GM18520 (cell line): ENCODE data around the gene ZCCHC24.

Source experiments
- ATAC-seq: cut with Tn5 transposase; IDR thresholded peaks from one replicate; pipeline ENCODE4 v1.9.1; 2021; ENCODE audit not compliant: unreplicated experiment

The ZCCHC24 gene

GRCh38 chr10:79385804-79386531, 59.5 kb downstream of the ZCCHC24 start:
- ATAC-seq, result no peak

DNA sequence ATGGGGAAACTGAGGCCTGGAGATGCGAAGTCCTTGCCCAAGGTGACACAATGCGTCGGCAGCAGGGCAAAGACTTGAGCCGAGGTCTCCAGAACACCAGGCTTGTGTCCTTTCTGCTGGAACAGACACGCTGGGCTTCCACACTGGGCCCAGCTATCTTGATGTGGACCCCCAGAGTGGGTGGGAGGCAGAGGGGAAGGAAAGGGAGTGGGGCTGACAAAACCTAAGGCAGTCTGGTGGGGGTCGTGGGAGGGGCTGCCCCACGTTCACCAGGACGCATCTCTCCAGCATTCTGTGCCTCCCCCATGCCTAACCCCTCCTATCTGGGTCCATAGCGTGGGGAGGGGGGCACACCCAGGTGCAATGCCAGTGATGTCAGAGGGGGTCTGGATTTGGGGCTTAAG, 60.0 kb downstream of the ZCCHC24 start:
- ATAC-seq, result no peak

GRCh38 chr10:79384773-79385391, 60.5 kb downstream of the ZCCHC24 start:
- no peak for ATAC-seq

DNA sequence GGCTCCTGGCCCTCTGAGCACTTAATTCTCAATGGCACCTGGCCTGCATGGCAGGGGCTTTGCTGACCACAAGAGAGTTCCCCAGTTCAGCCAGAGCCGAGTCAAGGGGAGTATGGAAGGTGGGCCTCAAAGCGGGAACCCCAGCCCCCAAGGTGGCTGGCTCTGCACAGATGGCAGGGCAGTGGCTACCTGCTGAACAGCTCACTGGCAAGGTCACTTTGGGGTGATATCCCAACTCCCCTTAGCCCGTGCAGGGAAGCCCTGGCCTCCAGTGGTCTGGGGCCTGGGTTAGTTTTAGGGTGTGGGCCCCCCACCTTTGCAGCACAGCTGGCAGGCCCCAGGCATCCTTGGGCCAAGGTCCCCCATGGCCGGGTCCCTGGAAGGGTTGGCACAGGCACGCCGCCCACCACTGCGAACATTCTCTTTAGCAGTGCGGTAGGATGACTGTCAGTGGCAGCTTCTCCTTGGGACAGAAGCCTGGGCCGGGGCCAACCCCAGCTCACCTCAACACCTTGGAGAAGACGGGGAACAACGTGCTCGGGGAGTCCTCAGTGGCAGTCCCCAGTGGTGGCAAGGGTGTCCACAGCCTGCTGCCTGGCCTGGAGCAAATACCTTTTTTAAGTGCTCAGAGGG, 61.3 kb downstream of the ZCCHC24 start:
- no peak for ATAC-seq

- ATAC-seq, result no peak
Observed at GRCh38 chr10:79382491-79382941, 62.9 kb downstream of the ZCCHC24 start.

DNA sequence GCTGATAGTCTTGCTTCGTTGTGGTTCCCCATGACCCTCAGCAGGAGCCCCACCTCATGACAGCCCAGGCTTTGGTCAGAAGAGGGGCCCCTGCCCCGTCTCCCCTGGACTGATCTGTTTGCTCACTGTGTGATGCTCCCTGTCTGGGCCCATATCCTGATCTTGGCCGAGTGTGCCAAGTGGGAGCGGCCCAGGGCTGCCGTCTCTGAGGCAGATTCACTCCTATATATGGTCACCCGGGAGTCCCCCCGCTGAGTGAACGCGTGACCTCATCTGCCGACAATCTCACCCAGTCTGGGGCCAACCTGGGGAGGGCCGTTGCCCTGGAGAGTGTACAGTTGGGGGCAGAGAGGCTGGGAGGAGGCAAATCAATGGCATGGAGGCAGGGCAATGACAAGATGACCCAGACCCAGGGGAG, 63.6 kb downstream of the ZCCHC24 start:
- ATAC-seq, result no peak

GRCh38 chr10:79380946-79381721, 64.3 kb downstream of the ZCCHC24 start:
- ATAC-seq, result no peak

GRCh38 chr10:79380125-79380945, 65.1 kb downstream of the ZCCHC24 start:
- no peak for ATAC-seq

GRCh38 chr10:79379512-79380124, 65.8 kb downstream of the ZCCHC24 start:
- ATAC-seq, result no peak

- no peak for ATAC-seq
Observed at GRCh38 chr10:79378647-79379511, 66.5 kb downstream of the ZCCHC24 start.

DNA sequence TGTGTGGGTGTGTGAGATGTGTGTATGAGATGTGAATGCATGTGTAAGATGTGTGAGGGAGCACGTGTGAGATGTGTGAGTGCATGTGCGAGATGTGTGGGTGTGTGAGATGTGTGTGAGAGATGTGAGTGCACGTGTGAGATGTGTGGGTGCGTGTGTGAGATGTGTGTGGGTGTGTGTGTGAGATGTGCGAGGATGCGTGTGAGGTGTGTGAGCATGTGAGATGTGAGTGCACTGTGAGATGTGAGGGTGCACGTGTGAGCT, 67.1 kb downstream of the ZCCHC24 start:
- no peak for ATAC-seq

DNA sequence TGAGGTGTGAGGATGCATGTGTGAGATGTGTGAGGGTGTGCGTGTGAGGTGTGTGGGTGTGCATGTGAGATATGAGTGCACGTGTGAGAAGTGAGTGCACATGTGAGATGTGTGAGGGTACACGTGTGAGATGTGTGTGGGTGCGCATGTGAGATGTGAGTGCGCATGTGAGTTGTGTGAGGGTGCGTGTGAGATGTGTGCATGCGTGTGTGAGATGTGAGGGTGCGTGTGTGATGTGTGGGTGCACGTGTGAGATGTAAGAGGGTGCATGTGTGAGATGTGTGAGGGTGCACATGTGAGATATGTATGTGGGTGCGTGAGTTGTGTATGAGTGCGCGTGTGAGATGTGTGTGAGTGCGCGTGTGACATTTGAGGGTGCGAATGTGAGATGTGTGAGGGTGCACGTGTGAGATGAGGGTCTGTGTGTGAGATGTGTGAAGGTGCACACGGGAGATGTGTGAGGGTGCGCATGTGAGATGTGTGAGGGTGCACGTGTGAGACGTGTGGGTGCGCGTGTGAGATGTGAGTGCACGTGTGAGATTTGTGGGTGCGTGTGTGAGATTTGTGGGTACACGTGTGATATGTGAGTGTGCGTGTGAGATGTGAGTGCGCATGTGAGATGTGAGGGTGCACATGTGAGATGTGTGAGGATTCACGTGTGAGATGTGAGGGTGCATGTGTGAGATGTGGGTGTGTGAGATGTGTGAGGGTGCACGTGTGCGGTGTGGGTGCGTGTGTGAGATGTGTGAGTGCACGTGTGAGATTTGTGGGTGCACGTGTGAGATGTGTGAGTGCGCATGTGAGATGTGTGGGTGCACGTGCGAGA, 67.7 kb downstream of the ZCCHC24 start:
- no peak for ATAC-seq

GRCh38 chr10:79376751-79377556, 68.5 kb downstream of the ZCCHC24 start:
- no peak for ATAC-seq

DNA sequence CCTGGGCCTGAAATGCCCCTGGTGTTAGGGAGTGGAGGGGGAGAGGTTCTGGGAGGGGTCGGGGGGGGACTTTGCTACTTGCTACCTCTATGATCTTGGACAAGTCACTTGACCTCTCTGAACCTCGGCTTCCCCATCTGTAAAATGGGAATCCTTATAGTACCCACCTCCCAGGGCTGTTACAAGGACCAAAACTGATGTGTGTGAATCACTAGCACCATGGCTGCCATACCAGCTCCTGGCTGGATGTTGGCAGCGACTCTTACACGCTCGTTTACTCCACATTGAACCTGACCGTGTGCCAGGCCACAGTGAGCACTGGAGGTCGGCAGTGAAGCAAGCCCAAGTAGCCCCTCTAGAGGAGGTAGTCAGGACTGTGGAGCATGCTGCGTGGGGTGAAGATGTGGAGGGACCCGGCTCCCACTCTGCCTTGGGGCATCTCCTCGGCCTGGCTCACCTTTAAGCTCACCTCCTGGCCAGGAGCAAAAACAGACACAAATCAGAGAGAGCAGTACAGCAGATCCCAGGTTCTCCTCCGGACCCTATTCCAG, 69.3 kb downstream of the ZCCHC24 start:
- ATAC-seq, result no peak

- ATAC-seq, result no peak
Observed at GRCh38 chr10:79375321-79376077, 69.9 kb downstream of the ZCCHC24 start.

DNA sequence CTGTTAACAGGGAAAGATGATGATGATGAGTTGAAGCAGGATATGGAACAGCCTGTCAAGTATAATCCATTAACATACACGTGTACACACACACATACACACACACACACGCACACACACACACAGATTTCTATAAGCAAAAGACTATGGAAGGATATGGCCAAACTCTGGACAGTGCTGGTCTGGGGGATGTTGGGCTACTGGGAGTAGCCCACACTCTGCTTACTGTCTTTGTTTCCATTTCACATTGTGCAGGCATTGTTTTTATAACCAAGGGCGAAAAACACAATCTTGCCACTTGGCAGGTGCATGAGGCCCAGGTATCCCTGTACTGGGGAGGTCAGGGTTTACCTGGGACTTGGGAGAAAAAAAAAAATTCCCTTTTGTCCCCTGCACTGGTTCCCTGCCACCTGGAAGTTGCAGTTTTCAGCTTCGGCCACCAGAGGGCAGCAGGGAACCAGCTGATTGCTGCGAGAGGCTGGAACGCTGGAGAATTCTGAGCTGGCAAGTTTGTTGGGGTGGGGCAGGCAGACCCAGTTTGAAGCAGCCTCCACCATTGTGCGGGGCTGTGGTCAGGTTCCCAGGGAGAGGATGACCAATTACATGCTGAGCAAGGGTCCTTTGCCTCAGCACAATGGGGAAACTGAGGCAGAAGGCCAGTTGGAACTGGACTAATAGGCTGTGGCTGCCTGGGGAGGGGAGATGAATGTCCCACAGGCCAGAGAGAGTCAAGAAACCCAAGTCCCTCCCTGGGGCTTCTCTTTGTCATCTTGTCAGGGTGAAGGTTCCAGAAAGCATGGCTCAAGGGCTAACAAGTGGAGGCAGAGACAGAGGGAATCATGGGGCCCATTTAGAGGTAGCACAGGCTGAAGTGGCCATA, 70.9 kb downstream of the ZCCHC24 start:
- no peak for ATAC-seq
